MM.1S (cell line): ENCODE results near the gene PREX1.

ENCODE experiments used
- CTCF ChIP-seq: fragments of 300-600 bp; sonication (generic); IDR thresholded peaks from 2 replicates; pipeline ENCODE4 v1.5.1; 2016; ENCODE audit warnings: antibody characterized with exemption, low read length, mixed read lengths
- EZH2phosphoT487 ChIP-seq: fragments of 300-600 bp; sonication (generic); IDR thresholded peaks from 2 replicates; pipeline ENCODE4 v1.6.1; 2018; ENCODE audit warnings: antibody characterized with exemption, low read length

GRCh38 chr20:48724891-48725554, 102.8 kb downstream of the PREX1 start:
- TF ChIP-seq CTCF (no peak), EZH2phosphoT487 (no peak)
